Embryonic facial prominence (tissue), 1 donor: Measurements from ENCODE around the gene TXNRD1.
"Not testable (repeated sequence)": the region's sequence is repeated elsewhere in the genome, so short reads cannot be mapped to it uniquely, and the experiment has no call there.

Experiments
- DNase-seq: peaks from one replicate; pipeline ENCODE4 v3.0.0-alpha.2; 2016; ENCODE audit errors: extremely low spot score

The TXNRD1 gene

DNA sequence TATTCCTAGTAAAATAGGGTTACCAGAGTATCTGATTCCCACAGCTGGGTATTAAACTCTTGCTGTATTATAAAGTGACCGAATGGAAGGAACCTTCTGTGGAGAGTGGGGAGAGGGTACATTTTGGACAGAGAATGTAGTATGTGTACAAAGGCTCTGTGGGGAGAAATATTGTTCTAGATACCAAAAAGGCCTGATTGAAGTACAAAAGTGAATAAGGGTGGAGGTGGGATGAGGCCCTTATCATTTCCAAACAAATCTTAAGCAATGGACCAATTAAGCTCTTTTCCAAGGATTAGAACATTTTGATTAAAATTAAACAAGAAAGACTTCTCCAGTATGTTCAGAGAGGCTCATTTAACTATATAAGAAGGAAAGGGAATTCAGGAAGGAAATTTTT, 108.3 kb downstream of the TXNRD1 start:
- DNase-seq: no peak

DNA sequence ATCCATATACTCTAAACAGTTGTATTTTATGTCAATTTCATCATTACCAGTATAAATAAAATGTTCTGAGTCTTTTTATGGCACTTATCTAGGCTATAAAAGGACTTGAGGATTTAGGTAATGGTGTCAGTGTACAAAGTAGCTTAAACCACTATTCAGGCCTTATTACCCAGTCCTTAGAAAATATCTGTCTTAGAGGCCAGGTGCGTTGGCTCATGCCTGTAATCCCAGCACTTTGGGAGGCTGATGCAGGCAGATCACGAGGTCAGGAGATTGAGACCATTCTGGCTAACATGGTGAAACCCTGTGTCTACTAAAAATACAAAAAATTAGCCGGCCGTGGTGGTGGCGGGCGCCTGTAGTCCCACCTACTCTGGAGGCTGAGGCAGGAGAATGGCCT, 112.7 kb downstream of the TXNRD1 start:
- DNase-seq: not testable (repeated sequence)

DNA sequence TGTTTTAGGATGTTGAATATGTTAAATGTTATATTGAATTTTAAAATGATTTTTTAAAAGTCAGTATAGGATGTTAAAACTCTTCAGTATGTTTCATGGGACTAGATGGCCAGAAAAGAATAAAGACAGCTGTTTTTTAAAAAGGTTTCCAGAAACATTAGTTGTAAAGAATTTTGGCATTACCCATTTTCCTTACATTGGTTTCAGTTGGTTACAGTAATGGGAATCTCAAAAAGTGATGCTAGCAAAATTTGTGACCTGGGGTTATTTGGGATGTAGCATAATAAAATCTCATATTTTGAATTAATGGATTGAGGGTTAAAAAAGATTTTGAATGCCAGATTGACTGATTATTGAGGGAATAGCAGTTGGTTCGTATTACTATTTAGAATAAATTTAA, 113.2 kb downstream of the TXNRD1 start:
- no peak for DNase-seq

DNA sequence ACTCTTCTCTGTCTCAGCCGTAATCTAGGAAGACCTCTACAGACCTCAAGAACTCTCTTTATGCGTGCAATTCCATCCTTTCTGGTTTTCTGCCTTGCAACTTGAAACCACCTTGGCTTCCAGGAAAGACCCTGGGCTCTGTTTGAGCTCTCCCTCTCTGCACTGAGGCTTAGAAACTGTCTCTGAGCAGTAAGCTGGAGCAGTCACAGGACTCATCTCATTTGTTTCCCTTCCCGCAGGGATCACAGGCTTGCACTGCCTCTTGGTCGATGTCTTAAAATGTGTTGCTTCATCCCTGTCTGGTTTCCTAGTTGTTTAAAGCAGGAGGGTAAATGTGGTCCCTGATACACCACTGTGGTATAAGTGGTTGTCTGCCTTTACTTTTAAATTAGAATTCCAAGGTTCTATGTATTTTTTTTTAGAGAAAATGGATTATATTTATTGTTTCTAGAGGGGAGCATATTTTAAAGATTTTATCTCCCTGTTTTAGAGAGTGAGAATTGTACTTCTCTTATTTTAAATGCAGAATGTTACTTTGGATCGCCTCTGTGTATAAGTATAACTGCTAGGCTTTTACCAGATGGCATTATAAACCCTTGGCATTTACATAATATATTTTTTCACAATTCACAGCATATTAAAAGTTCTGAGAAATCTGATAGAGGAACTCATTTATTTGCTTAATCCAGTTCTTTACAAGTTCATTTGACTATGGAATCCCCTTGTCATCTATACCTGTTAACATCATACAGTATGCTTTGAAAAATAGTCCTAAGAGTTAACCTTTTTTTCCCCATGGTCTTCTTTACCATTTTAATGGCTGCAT, 114.3 kb downstream of the TXNRD1 start:
- no peak for DNase-seq

DNA sequence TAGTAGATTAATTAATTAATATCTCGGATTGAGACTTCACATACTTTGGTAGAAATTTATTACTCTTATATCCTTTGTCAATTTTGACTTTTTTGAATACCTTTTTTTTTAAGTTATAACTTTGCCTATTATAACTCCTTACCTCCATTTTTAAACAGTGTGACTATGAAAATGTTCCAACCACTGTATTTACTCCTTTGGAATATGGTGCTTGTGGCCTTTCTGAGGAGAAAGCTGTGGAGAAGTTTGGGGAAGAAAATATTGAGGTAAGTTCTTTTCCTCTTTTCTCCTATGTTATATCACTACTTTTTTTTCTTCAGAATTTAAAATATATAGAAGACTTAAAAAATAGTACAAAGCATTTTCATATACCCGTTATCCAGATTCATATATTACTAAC, 115.8 kb downstream of the TXNRD1 start:
- no peak for DNase-seq

DNA sequence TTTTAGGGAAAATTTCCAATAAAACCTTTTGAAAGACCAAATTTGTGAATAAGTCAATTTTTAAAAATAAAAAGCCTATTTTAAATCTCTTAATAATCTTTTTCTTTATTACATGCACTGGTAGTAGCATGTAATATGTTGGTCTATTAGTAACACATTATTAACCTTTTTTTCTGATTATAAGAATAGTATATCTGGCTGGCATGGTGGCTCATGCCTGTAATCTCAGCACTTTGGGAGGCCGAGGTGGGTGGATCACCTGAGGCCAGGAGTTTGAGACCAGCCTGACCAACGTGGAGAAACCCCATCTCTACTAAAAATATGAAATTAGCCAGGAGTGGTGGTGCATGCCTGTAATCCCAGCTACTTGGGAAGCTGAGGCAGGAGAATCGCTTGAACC, 116.7 kb downstream of the TXNRD1 start:
- DNase-seq: not testable (repeated sequence)

DNA sequence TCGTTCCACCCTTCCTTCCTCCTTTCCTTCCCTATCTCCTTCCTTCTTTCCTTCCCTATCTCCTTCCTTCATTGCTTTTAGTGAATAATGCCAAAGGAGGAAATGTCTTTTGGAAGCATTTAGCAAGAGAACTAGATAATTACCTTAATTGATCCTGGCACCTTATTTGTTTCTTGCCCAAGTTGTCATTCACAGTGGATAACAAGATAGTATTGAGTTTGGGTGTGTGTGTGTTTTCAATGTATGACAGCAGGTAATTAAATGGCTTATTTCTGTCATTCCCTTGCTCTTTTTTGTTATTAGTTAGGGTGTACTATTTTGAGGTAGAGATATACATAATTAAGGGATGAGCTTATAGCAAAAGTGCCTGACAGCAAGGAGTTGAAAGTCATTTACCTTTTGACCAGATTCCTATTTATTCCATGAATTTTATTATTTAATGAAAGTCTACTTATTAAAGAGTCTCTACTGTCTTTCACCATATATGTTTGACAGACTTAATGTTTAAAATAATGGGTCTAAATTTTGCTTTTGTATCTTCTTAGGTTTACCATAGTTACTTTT, 118.2 kb downstream of the TXNRD1 start:
- no peak for DNase-seq

DNA sequence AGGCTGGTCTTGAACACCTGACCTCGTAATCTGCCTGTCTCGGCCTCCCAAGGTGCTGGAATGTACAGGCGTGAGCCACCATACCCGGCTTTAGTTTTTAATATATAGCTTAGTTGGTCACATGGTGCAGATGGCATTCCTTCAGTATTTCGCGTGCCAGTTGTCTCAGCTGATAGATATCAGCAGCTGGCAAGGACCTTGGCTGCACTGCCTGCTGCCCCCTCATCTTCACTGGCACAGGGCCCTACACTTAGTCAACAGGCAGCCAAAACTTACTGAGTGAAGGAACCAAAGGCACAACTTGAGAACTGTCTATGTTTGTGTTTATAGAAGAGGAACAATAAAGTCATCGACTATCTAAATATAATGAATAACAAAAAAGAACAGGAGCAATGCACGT, 119.0 kb downstream of the TXNRD1 start:
- DNase-seq: no peak

DNA sequence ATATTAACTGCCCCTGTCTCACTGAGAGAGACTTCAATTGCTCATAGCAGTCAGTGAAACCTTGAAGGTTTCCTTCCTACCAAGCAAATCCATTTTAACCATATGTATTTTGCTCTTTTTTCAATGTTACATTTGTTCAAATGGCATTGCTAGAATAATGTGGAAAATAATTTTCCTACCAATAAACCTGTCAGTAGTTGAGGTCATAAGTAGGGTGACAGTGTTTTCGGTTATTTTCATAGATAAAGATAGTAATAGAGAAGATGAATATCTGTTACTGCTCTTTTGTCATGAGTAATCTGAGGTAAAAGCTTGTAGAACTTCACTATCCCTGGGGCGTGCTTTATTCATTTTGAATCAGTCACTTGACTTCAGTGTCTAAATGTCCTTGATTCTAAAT, 120.5 kb downstream of the TXNRD1 start:
- DNase-seq: no peak

DNA sequence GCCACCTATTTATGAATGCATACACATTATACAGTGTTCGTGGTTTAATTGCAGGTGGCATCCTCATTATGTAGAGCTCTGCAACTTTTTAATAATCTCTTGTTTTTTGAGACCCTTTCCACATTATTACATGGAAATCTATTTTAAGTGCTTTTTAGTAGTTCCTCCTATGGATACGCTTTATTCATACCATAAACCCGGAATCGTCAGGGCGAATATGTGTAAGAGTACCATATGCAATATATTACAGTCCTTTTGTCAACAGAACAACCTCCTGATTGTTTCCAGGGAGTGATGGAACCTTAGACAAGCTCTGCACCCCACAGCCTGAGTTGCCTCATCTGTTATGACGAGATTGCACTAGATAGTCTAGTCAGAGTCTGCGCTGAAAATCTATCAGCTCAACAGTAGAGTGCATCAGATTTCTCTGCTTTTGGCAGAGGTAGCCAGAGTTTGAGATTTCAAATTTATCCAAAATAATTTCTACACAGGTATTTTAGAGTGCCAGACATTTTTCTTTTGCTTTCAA, 121.5 kb downstream of the TXNRD1 start:
- no peak for DNase-seq

DNA sequence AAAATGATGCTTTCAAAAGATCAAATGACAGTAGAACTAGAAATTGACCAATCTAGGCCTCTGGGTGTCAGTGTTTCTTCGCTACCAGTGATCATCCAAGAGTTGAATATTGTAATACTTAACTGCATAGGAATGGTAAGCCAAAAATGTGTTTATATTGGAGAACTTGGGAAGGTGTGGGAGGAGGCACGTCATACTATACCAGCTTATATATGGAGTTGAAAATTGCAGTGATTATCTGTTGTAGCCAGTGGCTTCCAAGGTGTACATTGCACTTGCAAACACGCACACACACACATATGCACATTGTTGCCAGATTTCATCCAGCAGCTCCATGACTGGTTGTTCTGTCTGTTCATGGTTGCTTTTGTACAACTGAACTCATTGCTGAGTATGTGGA, 124.1 kb downstream of the TXNRD1 start:
- no peak for DNase-seq

DNA sequence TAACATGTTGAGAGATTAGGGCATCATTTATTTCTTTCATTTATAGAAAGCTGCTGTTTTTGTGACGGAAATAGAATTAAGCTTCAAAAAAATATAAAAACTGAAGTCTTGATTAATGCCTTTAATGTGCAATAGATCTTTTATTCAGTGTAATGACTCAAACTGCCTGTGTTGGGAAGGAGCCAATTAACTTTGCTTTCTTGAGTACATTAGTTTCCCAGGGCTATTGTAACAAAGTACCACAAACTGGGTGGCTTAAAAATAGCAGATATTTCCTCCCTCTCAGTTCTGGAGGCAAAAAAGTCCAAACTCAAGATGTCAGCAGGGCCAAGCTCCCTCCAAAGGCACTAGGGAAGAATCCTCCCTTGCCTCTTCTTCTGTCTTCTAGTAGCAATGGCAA, 124.6 kb downstream of the TXNRD1 start:
- no peak for DNase-seq

DNA sequence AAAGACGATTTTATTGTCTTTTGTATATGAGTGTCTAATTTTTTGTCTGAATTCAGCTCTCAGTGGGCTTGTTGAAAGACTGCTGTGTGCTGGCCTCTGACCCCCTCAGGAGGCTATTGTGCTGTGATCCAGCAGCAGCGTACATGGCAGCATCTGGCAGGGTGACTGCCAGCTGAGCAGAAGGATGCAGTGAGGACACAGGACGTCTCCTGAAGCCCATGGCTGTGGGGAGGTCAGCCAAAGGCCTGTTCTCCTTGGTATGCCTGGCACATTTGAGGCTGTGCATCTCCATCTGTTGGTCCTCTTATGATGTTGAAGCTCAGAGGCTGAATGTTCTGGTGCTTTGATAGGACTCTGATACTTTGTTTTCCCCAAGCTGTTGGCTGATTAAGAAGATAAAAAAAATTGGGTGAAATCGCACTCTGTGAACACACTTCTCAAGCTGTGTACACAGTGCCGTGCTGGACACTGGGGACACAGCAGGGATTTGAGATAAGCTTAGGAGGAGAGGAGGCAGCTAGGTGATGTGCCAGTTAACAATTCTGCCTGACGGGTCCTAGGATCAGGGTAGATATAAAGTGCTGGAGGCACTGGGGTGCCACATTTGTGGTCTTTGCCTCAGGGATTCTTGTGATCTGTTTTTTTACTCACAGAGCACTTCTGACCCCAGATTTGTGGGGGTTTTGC, 125.5 kb downstream of the TXNRD1 start:
- DNase-seq: no peak

DNA sequence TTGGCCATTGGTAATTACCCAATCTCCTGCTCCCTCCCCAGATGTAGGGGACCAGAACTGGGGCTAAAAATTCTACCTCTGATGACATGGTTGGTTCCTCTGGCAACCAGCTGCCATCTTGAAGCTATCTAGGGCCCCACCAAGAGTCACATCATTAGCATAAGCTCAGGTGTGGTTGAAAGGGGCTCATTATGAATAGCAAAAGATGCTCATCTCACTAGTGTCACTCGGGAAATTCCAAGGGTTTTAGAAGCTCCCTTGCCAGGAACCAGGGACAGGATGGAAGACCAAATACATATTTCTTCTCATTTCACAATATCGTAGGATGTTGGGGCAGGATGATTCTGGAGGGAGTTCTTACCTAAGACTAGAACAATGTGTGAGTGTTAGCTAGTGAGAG, 126.6 kb downstream of the TXNRD1 start:
- no peak for DNase-seq

DNA sequence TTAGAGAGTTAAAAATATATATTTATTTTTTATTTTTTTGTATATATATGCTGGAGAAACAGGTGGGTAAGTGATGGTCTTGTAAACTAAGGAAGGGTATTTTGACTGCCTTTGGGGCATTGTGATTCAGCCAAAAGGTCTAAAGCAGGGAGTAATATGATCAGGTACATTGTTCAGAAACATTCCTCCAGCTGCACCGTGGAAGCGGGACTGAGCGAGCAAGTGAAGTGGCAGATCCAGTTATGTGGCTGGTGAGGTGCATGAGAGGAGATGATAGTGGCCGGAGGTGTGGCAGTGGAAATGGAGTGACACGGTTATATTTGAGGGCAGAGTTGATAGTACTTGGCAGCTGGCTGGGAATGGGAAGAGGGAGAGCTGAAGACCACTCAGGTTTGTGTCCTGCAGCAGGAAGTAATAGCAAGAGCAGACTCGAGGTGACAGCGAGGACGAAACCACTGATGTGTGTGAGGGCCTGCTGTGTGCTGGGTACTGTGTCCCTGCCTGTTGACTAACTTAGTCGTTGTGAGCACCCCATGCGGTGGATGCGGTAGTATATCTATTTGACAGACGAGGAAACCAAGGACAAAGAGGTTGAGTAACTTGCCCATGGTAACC, 127.2 kb downstream of the TXNRD1 start:
- DNase-seq: no peak

DNA sequence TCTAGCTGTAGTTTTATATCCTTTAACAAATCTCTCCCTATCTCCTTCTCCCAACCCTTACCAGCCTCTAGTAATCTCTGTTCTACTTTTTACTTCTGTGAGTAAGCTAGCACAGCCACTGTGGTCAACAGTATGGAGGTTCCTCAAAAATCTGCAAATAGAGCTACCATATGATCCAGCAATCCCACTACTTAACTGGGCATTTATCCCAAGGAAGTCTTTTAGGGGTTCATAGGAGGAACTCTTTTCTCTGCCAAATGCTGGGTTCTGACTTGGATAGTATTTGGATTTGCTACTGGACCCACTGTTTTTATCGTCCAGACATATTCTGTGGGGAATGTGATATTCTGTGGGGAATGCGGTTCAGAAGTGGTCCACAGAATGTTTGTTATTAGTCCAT, 129.1 kb downstream of the TXNRD1 start:
- DNase-seq: no peak

DNA sequence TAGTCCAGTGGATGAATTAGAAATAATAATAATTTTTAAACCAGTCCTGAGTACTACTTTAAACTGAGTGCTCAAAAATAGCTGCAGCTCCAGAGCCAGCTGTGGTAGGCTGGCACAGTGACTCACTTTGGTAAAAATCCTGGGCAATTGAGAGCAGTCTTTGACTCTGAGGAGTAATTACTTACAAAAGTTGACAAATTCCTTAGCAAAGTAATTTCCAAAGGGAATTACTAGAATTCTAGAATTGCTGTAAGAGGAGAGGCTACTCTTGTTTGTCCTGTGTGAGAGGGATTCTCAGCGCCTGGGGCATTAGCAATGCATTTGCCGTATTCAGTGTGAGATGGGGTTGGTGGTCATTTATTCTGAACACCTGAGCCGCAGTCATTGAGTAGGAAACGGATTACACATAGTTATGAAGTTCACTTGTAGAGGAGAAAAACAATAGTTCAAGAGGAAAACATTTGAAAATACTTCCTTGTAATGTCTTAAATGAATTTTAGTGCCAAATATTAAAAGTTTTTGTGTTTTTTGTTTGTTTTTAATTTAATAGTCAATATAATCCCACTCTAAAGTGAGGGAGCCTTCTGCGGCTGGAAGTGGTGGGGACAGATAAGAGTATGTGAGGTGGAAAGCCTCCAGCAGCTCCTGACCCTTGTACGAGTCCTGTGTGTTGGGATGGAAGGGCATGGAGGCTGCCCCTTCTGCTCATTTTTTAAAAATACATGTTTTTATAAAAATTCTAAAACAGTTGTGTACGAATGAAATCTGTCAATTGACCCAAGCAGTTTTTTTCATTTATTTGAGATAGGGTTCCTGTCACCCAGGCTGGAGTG, 129.9 kb downstream of the TXNRD1 start:
- DNase-seq: no peak

DNA sequence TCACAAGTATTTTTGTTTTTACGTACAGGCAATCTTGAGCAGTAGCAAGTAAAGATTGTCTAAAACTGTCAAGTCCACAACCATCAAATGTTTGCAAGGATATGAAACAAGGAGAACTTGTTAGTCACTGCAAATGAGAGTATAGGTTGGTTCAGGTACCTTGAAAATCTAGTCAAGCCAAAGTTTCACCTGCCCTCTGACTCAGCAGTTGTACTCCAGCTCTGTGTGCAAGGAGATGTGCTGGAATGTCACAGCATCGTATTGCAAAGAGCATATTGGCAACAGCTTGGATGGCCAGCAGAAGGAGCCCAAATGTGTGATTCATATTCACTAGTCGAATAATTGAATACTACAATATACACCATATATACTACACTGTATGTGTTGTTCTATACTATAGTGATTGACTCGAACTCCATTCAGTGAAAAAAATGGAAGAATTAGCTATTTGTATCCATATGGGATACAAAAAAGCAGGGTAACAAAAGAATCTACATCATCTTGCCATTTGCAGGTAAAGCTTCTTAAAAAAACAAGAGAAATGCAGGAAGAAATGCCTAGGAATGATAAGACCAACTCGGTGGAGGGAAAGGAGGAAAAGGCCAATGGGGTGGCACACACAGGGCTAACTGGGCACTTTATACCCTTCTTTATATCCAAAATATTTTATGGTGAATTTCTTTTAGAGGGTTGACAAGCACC, 131.9 kb downstream of the TXNRD1 start:
- DNase-seq: no peak

DNA sequence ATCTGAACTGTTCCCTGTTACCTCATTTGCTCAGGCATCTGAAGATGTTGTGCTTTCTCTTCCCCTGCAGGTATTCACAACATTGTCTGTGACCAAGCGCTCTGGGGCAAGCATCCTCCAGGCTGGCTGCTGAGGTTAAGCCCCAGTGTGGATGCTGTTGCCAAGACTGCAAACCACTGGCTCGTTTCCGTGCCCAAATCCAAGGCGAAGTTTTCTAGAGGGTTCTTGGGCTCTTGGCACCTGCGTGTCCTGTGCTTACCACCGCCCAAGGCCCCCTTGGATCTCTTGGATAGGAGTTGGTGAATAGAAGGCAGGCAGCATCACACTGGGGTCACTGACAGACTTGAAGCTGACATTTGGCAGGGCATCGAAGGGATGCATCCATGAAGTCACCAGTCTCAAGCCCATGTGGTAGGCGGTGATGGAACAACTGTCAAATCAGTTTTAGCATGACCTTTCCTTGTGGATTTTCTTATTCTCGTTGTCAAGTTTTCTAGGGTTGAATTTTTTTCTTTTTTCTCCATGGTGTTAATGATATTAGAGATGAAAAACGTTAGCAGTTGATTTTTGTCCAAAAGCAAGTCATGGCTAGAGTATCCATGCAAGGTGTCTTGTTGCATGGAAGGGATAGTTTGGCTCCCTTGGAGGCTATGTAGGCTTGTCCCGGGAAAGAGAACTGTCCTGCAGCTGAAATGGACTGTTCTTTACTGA, 132.9 kb downstream of the TXNRD1 start:
- no peak for DNase-seq

DNA sequence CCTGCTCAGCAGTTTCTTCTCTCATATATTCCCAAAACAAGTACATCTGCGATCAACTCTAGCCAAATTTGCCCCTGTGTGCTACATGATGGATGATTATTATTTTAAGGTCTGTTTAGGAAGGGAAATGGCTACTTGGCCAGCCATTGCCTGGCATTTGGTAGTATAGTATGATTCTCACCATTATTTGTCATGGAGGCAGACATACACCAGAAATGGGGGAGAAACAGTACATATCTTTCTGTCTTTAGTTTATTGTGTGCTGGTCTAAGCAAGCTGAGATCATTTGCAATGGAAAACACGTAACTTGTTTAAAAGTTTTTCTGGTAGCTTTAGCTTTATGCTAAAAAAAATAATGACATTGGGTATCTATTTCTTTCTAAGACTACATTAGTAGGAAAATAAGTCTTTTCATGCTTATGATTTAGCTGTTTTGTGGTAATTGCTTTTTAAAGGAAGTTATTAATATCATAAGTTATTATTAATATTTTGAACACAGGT, 133.5 kb downstream of the TXNRD1 start:
- DNase-seq: no peak
